GM12801 (cell line): Measurements from ENCODE around the gene P3H4.

Experiments used
- TF ChIP-seq, protein P1 (sequence below): IDR thresholded peaks from one replicate; pipeline ENCODE4 v1.5.1; 2011; ENCODE audit warnings: control low read depth; ENCODE audit not compliant: insufficient read length; ENCODE audit errors: extremely low read depth

Gene P3H4

GRCh38 chr17:41811549-41812380 is at the start of gene P3H4:
P3H4 (minus strand) TSS chr17:41811949; CDS start chr17:41811915, 34 bp downstream.
- TF ChIP-seq, protein P1, sequence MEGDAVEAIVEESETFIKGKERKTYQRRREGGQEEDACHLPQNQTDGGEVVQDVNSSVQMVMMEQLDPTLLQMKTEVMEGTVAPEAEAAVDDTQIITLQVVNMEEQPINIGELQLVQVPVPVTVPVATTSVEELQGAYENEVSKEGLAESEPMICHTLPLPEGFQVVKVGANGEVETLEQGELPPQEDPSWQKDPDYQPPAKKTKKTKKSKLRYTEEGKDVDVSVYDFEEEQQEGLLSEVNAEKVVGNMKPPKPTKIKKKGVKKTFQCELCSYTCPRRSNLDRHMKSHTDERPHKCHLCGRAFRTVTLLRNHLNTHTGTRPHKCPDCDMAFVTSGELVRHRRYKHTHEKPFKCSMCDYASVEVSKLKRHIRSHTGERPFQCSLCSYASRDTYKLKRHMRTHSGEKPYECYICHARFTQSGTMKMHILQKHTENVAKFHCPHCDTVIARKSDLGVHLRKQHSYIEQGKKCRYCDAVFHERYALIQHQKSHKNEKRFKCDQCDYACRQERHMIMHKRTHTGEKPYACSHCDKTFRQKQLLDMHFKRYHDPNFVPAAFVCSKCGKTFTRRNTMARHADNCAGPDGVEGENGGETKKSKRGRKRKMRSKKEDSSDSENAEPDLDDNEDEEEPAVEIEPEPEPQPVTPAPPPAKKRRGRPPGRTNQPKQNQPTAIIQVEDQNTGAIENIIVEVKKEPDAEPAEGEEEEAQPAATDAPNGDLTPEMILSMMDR: no peak

DNA sequence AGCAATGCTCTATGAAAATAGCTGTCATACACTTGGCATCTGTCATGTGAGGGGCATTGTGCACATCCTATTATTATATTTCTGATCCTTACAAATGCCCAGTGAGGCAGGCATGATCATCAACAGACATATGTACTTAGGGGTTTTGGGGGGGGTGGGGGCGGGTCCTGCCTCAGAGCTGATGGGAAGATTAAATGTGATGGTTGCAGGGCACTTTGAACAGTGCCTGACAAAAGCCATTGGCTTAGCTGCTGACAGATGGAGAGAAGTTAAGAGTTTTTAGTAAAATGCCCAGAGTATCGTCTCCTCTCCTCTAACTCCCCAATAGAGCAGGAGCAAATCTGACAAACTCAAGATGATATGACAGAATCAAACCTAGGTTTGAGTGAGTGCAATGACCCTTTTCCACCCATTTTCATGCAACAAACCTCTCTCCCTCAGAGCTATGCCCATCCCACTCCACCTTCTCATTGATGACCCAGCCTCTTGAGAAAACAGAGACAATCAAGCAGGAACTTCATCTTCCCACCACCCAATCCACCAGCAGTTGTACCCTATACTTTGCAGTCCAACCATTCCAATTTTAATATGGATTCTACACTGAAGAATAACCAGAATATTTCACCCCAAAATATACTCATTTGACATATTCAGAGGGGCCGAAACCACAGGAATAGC is 48.6 kb upstream of the P3H4 start:
- TF ChIP-seq, protein P1: no peak

- TF ChIP-seq, protein P1: no peak
These were observed 37.7 kb upstream of the P3H4 start for GRCh38 chr17:41849251-41849990.

GRCh38 chr17:41848788-41849187 is 37.0 kb upstream of the P3H4 start:
- TF ChIP-seq, protein P1: no peak

DNA sequence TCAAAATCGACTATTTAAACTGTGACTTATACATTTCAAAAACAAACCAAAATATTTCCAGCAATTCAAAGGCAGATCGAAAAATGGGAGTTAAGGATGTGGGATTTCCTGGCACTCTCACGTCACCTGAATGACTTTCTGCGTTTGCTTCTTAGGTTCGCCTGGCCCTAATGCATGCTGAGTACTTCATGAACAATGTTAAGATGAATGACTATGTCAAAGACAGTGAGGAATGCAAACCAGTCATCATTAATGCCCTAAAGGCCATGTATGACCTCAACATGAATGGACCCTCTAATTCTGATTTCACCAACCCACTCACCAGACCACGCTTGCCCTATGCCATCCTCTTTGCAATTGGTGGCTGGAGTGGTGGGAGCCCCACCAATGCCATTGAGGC is 33.2 kb upstream of the P3H4 start:
- TF ChIP-seq, protein P1: no peak

DNA sequence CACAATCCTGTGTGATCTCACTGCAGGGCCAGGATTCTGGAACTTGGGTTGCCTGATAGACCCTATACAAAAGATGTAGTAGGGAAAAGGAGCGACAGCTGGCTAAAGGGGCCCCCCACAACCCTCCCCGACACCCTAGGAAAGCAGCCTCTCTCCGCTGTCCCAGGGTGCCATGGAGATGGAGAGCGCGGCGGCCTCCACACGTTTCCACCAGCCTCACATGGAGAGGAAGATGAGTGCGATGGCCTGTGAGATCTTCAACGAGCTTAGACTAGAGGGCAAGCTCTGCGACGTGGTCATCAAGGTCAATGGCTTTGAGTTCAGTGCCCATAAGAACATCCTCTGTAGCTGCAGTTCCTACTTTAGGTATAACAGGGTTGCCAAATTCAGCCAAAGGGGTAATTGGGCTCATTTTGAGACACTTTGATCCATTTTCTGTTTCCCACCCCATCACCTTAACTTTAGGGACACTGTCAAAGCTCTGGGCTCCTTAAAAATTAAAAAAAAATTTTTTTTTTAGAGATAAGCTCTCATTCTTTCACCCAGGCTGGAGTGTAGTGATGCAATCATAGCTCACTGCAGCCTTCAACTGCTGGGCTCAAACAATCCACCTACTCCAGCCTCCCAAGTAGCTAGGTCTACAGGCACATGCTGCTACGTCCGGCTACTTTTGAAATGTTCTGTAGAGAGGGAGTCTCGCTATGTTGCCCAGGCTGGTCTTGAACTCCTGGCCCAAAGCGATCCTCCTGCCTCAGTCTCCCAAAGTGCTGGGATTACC is 26.2 kb upstream of the P3H4 start, which contains the start of gene KLHL10:
Gene KLHL10 (plus strand): TSS at position 65 of the 778 bp plus-strand sequence. CDS start 108 bp downstream, at position 173.
- TF ChIP-seq, protein P1: no peak
